GM15510 (cell line): ENCODE measurements around the gene VOPP1.

Experiments
- POLR2A ChIP-seq: IDR thresholded peaks from 3 replicates; pipeline ENCODE4 v1.6.1; 2011; ENCODE audit warnings: borderline replicate concordance; ENCODE audit not compliant: insufficient read length; ENCODE audit errors: extremely low read depth

Gene VOPP1

DNA sequence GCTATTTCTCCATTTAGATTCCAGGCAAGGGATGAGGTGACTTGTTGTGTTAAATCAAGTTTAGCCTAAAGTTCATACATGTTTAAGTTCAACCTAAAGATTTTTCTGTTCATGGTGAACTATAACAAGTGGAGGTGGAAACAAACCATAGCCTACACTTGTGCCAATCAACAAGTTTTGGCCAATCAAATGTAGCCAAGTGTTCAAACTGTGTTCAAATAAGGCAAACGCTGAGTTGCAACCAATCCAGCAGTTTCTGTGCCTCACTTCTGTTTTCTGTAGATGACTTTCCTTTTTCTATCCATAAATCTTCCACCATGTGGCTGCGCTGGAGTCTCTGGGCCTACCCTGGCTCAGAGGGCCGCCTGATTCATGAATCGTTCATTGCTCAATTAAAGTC is 4.5 kb upstream of the VOPP1 start:
- no peak for TF ChIP-seq POLR2A

DNA sequence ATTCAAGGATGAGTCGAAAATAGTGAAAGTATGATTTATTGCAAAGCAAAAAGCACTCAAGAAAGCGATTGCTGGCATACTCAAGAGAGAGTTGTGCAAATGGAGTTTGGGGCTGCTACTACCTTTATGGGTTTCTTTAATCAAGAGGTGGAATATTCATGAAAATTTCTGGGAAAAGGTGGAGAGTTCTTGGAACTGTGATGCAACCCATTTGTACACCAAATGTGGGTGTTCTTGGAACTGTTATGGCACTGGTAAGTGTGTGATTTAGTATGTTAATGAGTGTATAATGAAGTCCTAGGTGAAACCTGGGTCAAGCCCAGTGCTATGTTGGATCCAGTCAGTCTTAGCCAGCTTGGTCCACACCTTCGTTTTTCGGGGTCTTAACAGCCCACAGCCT is 3.4 kb upstream of the VOPP1 start:
- no peak for TF ChIP-seq POLR2A

- TF ChIP-seq POLR2A: no peak
These were observed 2.8 kb upstream of the VOPP1 start for GRCh38 chr7:55575098-55575497.

- no peak for TF ChIP-seq POLR2A
These were observed 1.9 kb upstream of the VOPP1 start for GRCh38 chr7:55574051-55574717.

GRCh38 chr7:55573234-55573900 is 1.1 kb upstream of the VOPP1 start:
- TF ChIP-seq POLR2A: no peak

DNA sequence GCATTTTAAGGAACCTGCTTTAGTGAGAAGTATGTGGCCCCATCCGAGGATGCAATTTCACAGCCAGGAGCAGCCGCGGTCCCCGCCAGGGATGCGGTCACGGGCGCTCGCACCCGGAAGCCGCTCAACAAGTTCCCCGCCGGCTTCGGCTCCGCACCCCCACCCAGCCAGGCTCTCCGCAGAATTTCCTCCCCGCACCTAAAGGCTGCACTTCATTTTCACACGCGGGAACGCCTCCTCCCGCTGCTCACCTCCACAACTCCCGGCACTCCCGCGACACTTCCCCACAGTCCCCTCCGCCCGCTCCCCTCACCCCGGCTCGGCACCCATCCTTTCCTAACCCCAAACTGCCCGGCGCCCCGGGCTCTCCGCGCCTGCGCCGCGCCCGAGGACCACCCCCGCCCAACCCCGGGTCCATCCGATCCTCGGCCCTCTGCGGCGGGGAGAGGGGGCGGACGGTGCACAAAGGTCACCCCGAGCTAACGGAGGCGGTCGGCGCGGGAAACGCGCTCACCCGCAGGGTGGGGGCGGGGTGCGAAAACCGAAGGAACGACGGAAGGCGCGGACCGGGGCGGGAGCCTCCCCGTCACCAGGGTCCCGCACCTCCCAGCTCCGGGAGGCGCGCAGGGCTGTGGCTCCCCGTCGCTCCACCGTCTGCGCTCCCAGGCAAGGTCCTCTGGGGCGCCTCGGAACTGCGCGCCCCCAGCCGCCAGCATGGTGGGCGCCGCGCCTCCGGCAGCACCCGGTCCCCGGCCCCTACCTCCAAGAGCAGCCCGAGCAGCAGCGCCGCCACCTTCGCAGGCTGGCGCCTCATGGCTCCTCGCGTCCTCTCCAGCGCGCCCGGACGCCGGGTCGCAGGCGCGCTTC is 558 bp downstream of the VOPP1 start:
- TF ChIP-seq POLR2A: peak; percentile 26

GRCh38 chr7:55570939-55571338 is 1.4 kb downstream of the VOPP1 start:
- no peak for TF ChIP-seq POLR2A

GRCh38 chr7:55570218-55570873 is 2.0 kb downstream of the VOPP1 start:
- TF ChIP-seq POLR2A: no peak

DNA sequence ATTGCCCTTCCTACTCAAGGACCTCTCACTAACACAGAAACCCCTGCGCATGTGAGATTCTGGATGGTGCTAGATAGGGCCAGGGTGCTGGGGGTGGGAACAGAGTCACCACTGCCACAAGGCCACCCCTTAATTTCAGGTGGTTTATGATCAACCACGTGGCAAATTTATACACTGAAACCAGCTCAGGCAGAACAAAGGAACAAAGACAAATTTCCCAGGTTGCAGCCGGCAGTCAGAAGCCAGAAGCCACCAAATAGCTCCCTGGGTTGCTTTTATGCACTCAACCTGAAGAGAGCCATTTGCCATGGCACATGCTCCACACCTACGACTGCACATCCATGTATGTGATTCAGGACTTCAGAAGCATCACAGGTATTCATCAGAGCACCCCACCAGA is 2.5 kb downstream of the VOPP1 start:
- TF ChIP-seq POLR2A: peak; percentile 21

- TF ChIP-seq POLR2A: no peak
These were observed 3.0 kb downstream of the VOPP1 start for GRCh38 chr7:55569269-55569663.

- TF ChIP-seq POLR2A: no peak
These were observed 3.6 kb downstream of the VOPP1 start for GRCh38 chr7:55568613-55569268.

DNA sequence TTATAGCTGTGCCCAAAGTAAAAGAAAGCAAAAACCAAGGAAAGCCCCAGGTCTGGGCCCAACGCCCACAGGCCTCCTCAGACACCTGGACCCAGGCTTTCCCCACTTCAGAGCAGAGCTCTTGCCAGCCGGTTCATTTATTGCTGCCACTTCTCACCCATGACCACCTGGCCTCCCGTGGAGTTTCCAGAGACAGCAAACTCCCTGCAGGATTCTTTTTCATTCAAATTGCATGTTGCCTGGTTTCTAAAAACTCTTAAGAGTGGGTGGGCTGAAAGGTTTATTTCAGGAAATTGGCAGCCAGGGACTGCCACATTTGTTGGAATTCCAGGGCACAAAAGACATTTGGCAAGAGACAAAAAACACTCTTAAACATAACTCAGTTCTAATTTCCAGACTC is 4.7 kb downstream of the VOPP1 start:
- TF ChIP-seq POLR2A: no peak

- TF ChIP-seq POLR2A: no peak
These were observed 6.6 kb downstream of the VOPP1 start for GRCh38 chr7:55565681-55566080.

- no peak for TF ChIP-seq POLR2A
These were observed 8.5 kb downstream of the VOPP1 start for GRCh38 chr7:55563596-55564325.

GRCh38 chr7:55561690-55562089 is 10.6 kb downstream of the VOPP1 start:
- no peak for TF ChIP-seq POLR2A
